A172 (cell line): ENCODE measurements around the gene IER3IP1. TPM values are rescaled to one million over a fixed set of nuclear protein-coding genes. Genes with fewer than 3 reads are reported as not detected.

ENCODE experiments used
- DNase-seq: peaks from one replicate; pipeline ENCODE4 v3.0.0-alpha.2; 2015; ENCODE audit warnings: low spot score
- total RNA-seq: library from RNA; depleted of rRNA; stranded (reverse); fragments of >200 nt; shearing (Covaris generic); gene quantifications from 2 replicates; pipeline ENCODE4 v1.2.3, GENCODE V29; 2014

Gene IER3IP1
- total RNA-seq, 1 experiment from 2014 or later: 25.6 TPM

DNA sequence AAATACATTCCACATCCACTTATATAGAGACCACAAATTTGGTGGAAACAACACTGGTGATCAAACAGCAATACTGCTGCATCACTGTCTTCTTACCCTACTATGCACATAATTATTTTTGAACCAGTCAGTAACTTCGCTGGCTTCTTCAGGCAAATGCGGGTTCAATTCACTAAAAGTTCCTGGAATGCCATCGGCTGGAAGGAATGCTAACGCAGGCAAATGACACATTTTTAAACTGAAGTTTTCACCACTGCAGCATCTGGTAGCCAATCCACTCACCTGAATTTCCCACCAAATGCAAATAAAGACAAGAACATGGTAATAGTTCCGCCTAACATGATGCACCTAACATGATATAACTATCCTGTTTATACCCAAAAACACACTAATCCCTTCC is 15.9 kb downstream of the IER3IP1 start:
- no peak for DNase-seq

GRCh38 chr18:47158404-47158803 is 17.8 kb downstream of the IER3IP1 start:
- DNase-seq: peak; percentile 51

DNA sequence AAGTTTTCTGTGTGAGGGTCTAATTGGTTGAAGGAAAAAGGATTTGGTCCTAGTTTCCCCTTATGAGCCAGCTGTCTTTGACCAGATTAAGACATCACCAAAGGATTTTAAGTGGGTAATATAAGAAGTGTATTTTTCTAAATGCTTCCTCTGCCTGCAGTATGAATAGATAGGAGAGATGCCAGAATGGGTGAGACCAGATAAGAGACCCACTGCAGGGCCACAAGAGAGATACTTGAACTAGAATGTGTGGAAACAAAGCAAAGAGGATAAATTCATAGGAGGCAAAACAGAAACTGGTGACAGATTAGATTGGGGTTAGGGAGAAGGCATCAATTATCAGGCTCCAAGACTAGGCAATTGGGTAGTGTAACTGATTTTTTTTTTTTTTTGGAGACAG is 24.7 kb downstream of the IER3IP1 start:
- DNase-seq: no peak

- DNase-seq: peak; percentile 19
Observed at GRCh38 chr18:47150824-47151366, 25.3 kb downstream of the IER3IP1 start.

DNA sequence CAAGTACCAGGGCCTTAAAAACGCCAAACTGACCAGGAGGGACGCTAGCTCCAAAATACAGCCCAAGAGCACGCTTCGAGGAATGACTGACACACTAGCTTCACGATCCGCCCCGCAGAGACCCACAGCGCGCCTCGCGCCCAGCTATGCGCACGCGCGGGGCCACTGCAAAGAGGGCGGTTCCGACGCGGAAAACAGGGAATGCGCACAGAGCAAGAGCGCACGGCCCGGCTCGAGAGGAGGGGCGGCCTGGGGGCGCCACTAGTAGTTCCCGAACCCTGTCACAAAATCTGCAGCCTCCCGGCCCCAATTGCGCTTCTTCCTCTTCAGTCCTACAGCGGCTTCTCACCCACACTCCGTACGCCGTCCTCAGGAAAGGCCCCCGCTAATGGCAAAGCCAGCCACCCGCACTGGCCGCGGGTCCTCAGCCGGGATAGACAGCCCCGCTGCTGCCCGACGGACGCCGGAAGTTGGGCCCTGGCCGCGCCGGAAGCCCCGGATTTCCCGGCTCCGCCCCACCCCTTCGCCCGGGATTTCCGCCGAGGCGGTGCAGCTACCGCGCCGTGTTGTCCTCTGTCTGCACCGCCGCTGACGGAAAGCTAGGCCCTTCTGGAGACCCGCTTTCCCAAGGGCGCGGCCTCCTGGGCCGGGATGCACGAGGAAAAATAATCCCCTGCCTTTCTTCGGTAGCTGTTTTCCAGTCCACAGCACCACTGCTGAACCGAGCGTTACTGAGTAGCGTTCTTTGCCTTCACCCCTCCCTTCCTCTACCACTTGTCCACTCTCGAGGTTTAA is 25.9 kb downstream of the IER3IP1 start, which contains the start of gene HDHD2:
Gene HDHD2 (minus strand): TSS at position 472 of the 795 bp plus-strand sequence. CDS start 14,061 bp downstream, outside the sequence.
- DNase-seq: peak; percentile 46

DNA sequence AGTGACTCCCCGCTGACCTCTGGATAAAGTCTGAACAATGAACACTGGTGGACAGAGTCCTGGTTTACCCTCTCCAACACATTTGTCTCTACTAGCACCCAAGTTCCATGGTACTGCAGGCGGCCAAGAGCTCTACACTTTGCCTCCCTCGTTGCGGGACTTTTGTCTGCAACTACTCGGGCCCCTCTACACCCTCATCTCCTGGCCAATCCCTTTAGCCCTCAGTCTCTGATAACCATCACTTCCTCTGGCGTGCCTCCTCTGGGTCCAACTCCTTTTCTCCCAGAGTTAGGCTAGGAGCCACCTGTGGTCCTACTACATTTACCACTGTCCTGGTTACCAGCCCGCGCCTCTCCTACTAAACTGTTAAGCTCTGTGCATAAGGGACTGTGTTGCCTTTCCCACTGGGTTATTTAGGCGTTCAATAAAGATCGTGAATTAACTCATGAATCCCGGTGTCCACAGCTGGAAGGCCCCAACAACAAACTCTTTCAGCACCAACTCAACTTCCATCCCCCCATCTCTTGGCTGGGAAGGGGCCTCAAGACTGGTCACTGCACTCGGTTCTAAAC is 26.6 kb downstream of the IER3IP1 start:
- no peak for DNase-seq

GRCh38 chr18:47146206-47146605 is 30.0 kb downstream of the IER3IP1 start:
- no peak for DNase-seq

GRCh38 chr18:47143899-47144485 is 32.2 kb downstream of the IER3IP1 start:
- DNase-seq: no peak

- no peak for DNase-seq
Observed at GRCh38 chr18:47143153-47143552, 33.0 kb downstream of the IER3IP1 start.

- DNase-seq: no peak
Observed at GRCh38 chr18:47141289-47141688, 34.9 kb downstream of the IER3IP1 start.

DNA sequence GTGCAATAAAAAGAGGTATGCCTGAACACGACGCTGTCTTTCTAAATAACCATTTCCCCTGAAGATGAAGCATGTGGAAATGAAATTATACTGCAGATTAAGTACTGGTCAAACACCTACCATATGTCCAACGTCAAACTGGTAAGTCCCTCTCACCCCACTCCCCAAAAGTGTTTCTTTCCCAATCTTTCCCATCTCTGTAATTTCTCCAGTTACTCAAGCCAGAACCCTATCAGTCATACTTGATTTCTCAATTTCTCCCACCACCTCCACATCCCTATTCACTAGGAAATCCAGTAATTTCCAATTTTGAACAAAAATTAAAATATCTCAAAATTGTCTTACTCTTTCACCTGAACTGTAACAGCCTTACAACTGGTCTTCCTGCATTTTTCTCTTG is 55.0 kb downstream of the IER3IP1 start:
- no peak for DNase-seq

DNA sequence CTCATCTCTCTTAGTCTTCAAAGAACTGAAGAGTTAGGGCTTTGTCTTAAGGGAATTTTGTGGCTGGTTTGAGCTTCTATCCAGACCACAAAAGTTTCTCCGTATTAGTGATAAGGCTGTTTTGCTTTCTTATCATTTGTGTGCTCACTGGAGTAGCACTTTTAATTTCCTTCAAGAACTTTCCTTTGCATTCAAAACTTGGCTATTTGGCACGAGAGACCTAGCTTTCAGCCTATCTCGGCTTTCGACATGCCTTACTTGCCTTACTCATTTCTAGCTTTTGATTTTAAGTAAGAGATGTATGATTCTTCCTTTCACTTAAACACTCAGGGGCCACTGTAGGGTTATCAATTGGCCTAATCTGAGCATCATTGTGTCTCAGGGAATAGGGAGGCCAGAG is 55.7 kb downstream of the IER3IP1 start:
- DNase-seq: no peak

DNA sequence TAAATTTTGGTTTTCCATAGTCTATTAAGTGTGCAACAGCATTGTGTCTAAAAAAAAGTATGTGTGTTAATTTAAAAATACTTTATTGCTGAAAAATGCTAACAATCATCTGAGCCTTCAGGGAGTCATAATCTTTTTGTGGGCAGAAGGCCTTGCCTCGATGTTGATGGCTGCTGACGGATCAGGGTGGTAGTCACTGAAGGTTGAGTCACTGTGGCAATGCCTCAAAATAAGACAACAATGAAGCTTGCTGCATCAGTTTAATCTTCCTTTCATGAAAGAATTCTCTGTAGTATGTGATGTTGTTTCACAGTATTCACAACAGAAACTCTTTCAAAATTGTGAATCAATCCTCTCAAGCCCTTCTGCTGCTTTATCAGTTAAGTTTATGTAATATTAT is 57.2 kb downstream of the IER3IP1 start:
- peak; percentile 13 for DNase-seq

DNA sequence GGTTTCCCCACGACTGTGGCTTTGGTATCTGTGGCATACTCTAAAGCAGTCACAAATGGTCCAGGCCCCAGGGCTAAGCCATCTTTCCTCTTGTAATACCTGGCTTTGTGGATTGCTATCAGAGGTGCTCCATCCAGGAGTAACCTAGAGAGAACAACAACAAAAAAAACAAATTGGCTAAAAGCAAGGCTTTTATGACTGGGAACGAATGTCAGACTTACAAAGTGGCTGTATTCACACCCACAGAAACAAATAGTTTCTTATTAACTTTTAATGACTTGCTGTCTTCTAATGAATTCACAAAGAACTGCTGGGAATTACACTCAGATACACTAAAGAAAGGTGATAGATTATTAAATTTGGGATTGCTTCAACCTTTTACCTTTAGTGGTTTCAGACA is 61.0 kb downstream of the IER3IP1 start:
- no peak for DNase-seq

GRCh38 chr18:47113796-47114540 is 62.2 kb downstream of the IER3IP1 start:
- peak; percentile 45 for DNase-seq

DNA sequence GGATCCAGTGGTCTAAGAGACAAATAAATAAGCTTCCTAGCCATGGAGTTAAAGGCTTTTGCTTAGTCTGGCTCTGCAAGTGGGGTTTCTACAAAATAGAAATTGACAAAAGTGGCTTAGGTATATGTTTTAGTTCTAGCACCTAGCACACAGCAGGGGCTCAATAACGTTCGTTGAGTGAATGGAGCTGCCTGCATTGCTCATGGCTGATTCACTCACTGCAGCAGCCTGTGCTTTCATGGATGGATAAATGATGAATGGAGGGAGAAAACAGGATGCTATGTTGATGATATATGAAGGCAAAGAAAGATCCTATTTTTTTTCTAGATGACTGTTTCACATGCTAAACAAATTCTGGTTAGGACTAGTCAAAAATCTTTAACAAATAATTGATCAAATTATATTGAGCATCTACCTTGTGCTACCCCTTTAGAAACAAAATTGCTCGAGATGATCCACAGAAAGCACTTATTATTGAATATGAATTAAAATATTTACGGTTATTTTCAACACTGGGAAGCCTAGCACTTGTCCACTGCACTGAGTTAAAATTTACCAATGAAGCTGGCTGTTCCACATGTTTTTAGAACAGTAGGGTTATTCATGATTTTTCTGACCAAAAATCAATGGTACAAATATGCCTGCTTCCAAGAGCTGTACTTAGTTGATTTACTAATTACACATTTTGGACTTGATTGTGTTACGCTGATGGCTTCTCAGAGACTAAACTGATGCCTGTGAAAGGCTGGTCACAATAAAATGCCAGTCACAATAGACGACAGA is 65.5 kb downstream of the IER3IP1 start:
- peak; percentile 22 for DNase-seq

- no peak for DNase-seq
Observed at GRCh38 chr18:47109720-47110119, 66.4 kb downstream of the IER3IP1 start.

DNA sequence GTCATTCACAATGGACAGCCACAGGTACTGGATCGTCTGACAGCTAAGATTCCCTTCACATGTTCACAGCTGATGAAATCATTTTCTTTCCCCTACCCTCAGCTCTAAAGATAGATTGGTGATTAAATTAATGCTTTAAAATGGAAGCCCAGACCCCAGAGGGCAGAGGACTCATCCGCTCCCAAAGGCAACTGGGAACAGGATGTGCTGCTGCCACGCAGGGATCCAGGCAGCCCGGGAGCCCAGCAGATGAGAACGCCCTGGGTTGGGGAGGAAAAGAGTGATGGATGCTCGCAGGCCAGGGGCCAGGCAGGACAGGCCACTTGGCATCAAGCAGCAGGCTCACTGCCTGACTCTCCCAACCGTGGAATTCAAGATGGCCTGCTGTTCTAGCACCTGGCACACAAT is 67.2 kb downstream of the IER3IP1 start:
- no peak for DNase-seq

- no peak for DNase-seq
Observed at GRCh38 chr18:47108373-47108772, 67.8 kb downstream of the IER3IP1 start.
